H1 (cell line): Measurements from ENCODE around the gene UBE2D2.
"Not testable (repeated sequence)": the region's sequence is repeated elsewhere in the genome, so short reads cannot be mapped to it uniquely, and the experiment has no call there.

ENCODE experiments used
- ATF2 ChIP-seq: IDR thresholded peaks from 2 replicates; pipeline ENCODE4 v1.6.1; 2012; ENCODE audit warnings: low read length, inconsistent platforms
- CBX5 ChIP-seq: fragments of 300-800, 300-1000 bp; sonication (generic); IDR thresholded peaks from 2 replicates; pipeline ENCODE4 v1.7.1; 2016; ENCODE audit warnings: antibody characterized with exemption, low read length, low read depth
- CHD2 ChIP-seq: IDR thresholded peaks from 2 replicates; pipeline ENCODE4 v1.6.1; 2012; ENCODE audit warnings: low read length, improper control_type of control experiment
- CTCF ChIP-seq, 3 experiments: IDR thresholded peaks; 1 replicate in 2 of 3; 2 replicates in 1 of 3; pipeline versions ENCODE4 v1.5.1 to v1.6.1; 2011; ENCODE audit warnings: low read length in 3 of 3, mild to moderate bottlenecking in 3 of 3, inconsistent platforms in 2 of 3, low read depth in 1 of 3, moderate library complexity in 1 of 3; ENCODE audit not compliant: insufficient read depth in 1 of 3; ENCODE audit errors: control extremely low read depth in 1 of 3
- EGR1 ChIP-seq: IDR thresholded peaks from 2 replicates; pipeline ENCODE4 v1.6.1; 2011; ENCODE audit warnings: low read depth, low read length, borderline replicate concordance
- MAX ChIP-seq: IDR thresholded peaks from 2 replicates; pipeline ENCODE4 v1.6.1; 2012; ENCODE audit warnings: inconsistent platforms
- POLR2AphosphoS5 ChIP-seq: IDR thresholded peaks from 2 replicates; pipeline ENCODE4 v1.6.1; 2011; ENCODE audit warnings: low read depth, low read length
- POU5F1 ChIP-seq: IDR thresholded peaks from 2 replicates; pipeline ENCODE4 v1.6.1; 2011; ENCODE audit warnings: low read depth, mild to moderate bottlenecking, low read length, moderate library complexity
- RNF2 ChIP-seq: fragments of 200-900, 300-1000 bp; sonication (generic); IDR thresholded peaks from 2 replicates; pipeline ENCODE4 v1.7.1; 2016; ENCODE audit warnings: borderline replicate concordance, low read depth, mild to moderate bottlenecking, antibody characterized with exemption, low read length; ENCODE audit not compliant: poor library complexity, severe bottlenecking; ENCODE audit errors: missing control alignments
- SIN3A ChIP-seq, 2 experiments: IDR thresholded peaks in 1 of 2; conservative IDR thresholded peaks in 1 of 2; 2 replicates each; pipeline ENCODE4 v1.6.1; 2011 to 2012; ENCODE audit warnings: low read length in 2 of 2, improper control_type of control experiment in 1 of 2, low read depth in 1 of 2, mild to moderate bottlenecking in 1 of 2
- SP4 ChIP-seq: IDR thresholded peaks from 2 replicates; pipeline ENCODE4 v1.6.1; 2012; ENCODE audit warnings: low read length, inconsistent platforms
- SRF ChIP-seq: IDR thresholded peaks from 2 replicates; pipeline ENCODE4 v1.6.1; 2011; ENCODE audit warnings: mild to moderate bottlenecking, low read depth, low read length, moderate library complexity
- USF2 ChIP-seq: IDR thresholded peaks from 2 replicates; pipeline ENCODE4 v1.6.1; 2011; ENCODE audit warnings: low read length, improper control_type of control experiment
- YY1 ChIP-seq: IDR thresholded peaks from 2 replicates; pipeline ENCODE4 v1.6.1; 2011; ENCODE audit warnings: low read depth, mild to moderate bottlenecking, low read length

GRCh38 chr5:139588116-139588515 lies 27.0 kb downstream of the UBE2D2 start:
- TF ChIP-seq YY1; CTCF (IDR thresholded peaks at IDR 0.05; ENCODE audit: control extremely low read depth in 1 of 3, insufficient read depth in 1 of 3, low read depth in 1 of 3, low read length in 3 of 3); USF2; SRF; SP4; POU5F1; CHD2; MAX; POLR2AphosphoS5; ATF2; EGR1; CBX5; SIN3A (conservative IDR thresholded peaks at IDR 0.05 in 1 of 2, IDR thresholded peaks at IDR 0.05 in 1 of 2; ENCODE audit: low read depth in 1 of 2, low read length in 2 of 2); RNF2: not testable (repeated sequence)
